WTC11 (cell line): ENCODE results near the gene MAP2K1. TPM values are rescaled to one million over a fixed set of nuclear protein-coding genes. Genes with fewer than 3 reads are reported as not detected.

Experiments used
- ATAC-seq: fragments of 200-7000 bp; cut with Tn5 transposase; 2 replicates; pipeline ENCODE4 v1.10.0; 2021; ENCODE audit warnings: mild to moderate bottlenecking, moderate library complexity
- CTCF ChIA-PET: fragments of 300-600 bp; sonication (Branson Sonifier 250); formaldehyde crosslinking; loops from one replicate; lab custom pipeline; 2021; ENCODE audit warnings: antibody characterized with exemption; lab: Charles Lee
- POLR2A ChIA-PET: fragments of 350-600 bp; sonication (Branson Sonifier 250); formaldehyde crosslinking; loops from one replicate; lab custom pipeline; 2021; ENCODE audit warnings: antibody characterized with exemption; lab: Charles Lee
- DNase-seq: peaks from one replicate; pipeline ENCODE4 v3.0.0; 2021; ENCODE audit warnings: low spot score
- H3K27ac Mint-ChIP-seq: 2 replicates; pipeline ENCODE4 v1.8.0; 2021; ENCODE audit warnings: mixed read lengths
- H3K27me3 Mint-ChIP-seq: 2 replicates; pipeline ENCODE4 v1.8.0; 2021; ENCODE audit warnings: low read depth, mild to moderate bottlenecking, moderate library complexity, mixed read lengths
- H3K36me3 Mint-ChIP-seq: 2 replicates; pipeline ENCODE4 v1.8.0; 2021; ENCODE audit warnings: mixed read lengths
- H3K4me1 Mint-ChIP-seq: 2 replicates; pipeline ENCODE4 v1.8.0; 2022; ENCODE audit warnings: mixed read lengths
- H3K4me3 Mint-ChIP-seq: 2 replicates; pipeline ENCODE4 v1.8.0; 2021; ENCODE audit warnings: mild to moderate bottlenecking, moderate library complexity, mixed read lengths
- H3K9me3 Mint-ChIP-seq: 2 replicates; pipeline ENCODE4 v1.8.0; 2021; ENCODE audit warnings: mixed read lengths
- ATF3 ChIP-seq: sonication (generic); formaldehyde crosslinking; conservative IDR thresholded peaks from 2 replicates; pipeline ENCODE4 v1.8.1; 2022; ENCODE audit warnings: mild to moderate bottlenecking, missing genetic modification reagents
- CDX4 ChIP-seq: fragments of 250-450 bp; sonication (Bioruptor Pico); IDR thresholded peaks from 2 replicates; pipeline ENCODE4 v1.9.0; 2021; ENCODE audit warnings: moderate library complexity, mild to moderate bottlenecking, inconsistent platforms, borderline replicate concordance
- CREB1 ChIP-seq: sonication (generic); formaldehyde crosslinking; IDR thresholded peaks from 2 replicates; pipeline ENCODE4 v1.8.0; 2023; ENCODE audit warnings: mild to moderate bottlenecking, missing genetic modification reagents
- GRHL2 ChIP-seq: fragments of 250-450 bp; sonication (Bioruptor Pico); IDR thresholded peaks from 2 replicates; pipeline ENCODE4 v1.8.0; 2022; ENCODE audit warnings: mild to moderate bottlenecking, moderate library complexity; ENCODE audit not compliant: insufficient replicate concordance, severe bottlenecking
- MXD4 ChIP-seq: fragments of 250-450 bp; sonication (Bioruptor Pico); IDR thresholded peaks from 2 replicates; pipeline ENCODE4 v1.8.0; 2021; ENCODE audit warnings: mild to moderate bottlenecking, moderate library complexity, borderline replicate concordance
- SOX15 ChIP-seq: fragments of 250-450 bp; sonication (Bioruptor Pico); IDR thresholded peaks from 2 replicates; pipeline ENCODE4 v1.9.0; 2021; ENCODE audit warnings: mild to moderate bottlenecking
- ZBTB43 ChIP-seq: sonication (generic); formaldehyde crosslinking; IDR thresholded peaks from 2 replicates; pipeline ENCODE4 v1.8.1; 2023; ENCODE audit warnings: mild to moderate bottlenecking, missing genetic modification reagents
- ZNF396 ChIP-seq: fragments of 250-450 bp; sonication (Bioruptor Pico); IDR thresholded peaks from 2 replicates; pipeline ENCODE4 v1.8.0; 2021; ENCODE audit warnings: mild to moderate bottlenecking, moderate library complexity, borderline replicate concordance
- total RNA-seq: library from RNA; stranded (reverse); gene quantifications from 3 replicates; pipeline ENCODE4 v1.2.3, GENCODE V29; 2021
- TF ChIP-seq, protein P1 (sequence below): sonication (generic); formaldehyde crosslinking; IDR thresholded peaks from 2 replicates; pipeline ENCODE4 v1.8.0; 2023; ENCODE audit warnings: missing genetic modification reagents, mild to moderate bottlenecking, borderline replicate concordance
- TF ChIP-seq, protein P2 (sequence below): sonication (generic); formaldehyde crosslinking; IDR thresholded peaks from 2 replicates; pipeline ENCODE4 v1.8.0; 2022; ENCODE audit warnings: mild to moderate bottlenecking, missing genetic modification reagents
- TF ChIP-seq, protein P3 (sequence below): sonication (generic); formaldehyde crosslinking; IDR thresholded peaks from 2 replicates; pipeline ENCODE4 v1.8.1; 2022; ENCODE audit warnings: mild to moderate bottlenecking, moderate library complexity, missing genetic modification reagents
- TF ChIP-seq, protein P4 (sequence below): fragments of 250-450 bp; sonication (Bioruptor Pico); IDR thresholded peaks from 2 replicates; pipeline ENCODE4 v1.9.0; 2021; ENCODE audit warnings: mild to moderate bottlenecking

The MAP2K1 gene
- total RNA-seq, 1 experiment from 2014 or later: 93.0 TPM

DNA sequence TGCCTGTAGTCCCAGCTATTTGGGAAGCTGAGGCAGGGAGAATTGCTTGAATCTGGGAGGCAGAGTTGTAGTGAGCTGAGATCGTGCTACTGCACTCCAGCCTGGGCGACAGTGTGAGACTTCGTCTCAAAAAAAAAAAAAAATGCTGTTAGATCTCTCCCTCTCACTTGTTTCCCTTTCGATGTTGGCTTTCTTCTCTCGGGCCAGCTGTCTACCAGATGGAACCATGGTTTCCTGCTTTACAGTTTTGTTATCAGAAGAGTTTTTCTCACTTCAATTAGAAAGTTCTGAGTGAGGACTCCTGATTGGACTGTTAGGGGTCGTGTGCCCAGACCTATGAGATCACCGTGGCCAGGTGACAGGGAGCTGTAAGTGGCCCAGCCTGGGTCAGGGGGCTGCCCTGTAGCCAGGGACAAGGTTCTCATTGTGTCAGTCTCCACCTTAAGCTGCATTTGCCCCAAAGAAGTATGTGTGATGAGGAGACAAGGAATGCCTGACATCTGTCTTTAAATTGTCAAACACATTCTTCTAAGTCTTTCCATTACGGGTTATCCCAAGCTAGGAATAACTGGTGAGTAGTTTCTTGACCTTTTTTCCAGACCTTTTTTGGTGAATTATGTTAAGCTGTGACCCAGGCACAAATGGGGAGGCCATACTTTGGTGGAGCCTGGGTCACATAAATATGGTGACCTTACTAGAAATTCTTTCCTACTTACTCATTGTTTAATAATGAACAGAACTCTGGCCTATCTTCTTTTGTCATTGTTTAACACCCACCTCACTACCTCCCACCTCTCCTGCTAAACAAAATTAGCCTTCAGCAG is 85.7 kb downstream of the MAP2K1 start:
- no peak for DNase-seq
- CTCF ChIA-PET: interaction anchor here (0.7 to 4.0 kb wide), 4 partner anchors 10 to 382 kb away, joined by 3 to 29 read pairs (median 4); partner anchors contain the start of gene SNAPC5
- 0 out of 2 replicates have a peak, but pooled peaks have one; percentile 4 for ATAC-seq
- Mint-ChIP-seq H3K4me3 (0 out of 2 replicates have a peak overlapping the region, but pooled peaks have one; percentile 12), H3K36me3 (peaks cover 9% of the 10 kb centered on the region), H3K4me1 (peaks cover 80% of the 10 kb centered on the region), H3K27me3 (no peaks in the 10 kb centered on the region), H3K9me3 (no peaks in the 10 kb centered on the region)
- no peak for TF ChIP-seq ZBTB43
- TF ChIP-seq ATF3 (CRISPR knock-in tag): no peak
- TF ChIP-seq, protein P1, sequence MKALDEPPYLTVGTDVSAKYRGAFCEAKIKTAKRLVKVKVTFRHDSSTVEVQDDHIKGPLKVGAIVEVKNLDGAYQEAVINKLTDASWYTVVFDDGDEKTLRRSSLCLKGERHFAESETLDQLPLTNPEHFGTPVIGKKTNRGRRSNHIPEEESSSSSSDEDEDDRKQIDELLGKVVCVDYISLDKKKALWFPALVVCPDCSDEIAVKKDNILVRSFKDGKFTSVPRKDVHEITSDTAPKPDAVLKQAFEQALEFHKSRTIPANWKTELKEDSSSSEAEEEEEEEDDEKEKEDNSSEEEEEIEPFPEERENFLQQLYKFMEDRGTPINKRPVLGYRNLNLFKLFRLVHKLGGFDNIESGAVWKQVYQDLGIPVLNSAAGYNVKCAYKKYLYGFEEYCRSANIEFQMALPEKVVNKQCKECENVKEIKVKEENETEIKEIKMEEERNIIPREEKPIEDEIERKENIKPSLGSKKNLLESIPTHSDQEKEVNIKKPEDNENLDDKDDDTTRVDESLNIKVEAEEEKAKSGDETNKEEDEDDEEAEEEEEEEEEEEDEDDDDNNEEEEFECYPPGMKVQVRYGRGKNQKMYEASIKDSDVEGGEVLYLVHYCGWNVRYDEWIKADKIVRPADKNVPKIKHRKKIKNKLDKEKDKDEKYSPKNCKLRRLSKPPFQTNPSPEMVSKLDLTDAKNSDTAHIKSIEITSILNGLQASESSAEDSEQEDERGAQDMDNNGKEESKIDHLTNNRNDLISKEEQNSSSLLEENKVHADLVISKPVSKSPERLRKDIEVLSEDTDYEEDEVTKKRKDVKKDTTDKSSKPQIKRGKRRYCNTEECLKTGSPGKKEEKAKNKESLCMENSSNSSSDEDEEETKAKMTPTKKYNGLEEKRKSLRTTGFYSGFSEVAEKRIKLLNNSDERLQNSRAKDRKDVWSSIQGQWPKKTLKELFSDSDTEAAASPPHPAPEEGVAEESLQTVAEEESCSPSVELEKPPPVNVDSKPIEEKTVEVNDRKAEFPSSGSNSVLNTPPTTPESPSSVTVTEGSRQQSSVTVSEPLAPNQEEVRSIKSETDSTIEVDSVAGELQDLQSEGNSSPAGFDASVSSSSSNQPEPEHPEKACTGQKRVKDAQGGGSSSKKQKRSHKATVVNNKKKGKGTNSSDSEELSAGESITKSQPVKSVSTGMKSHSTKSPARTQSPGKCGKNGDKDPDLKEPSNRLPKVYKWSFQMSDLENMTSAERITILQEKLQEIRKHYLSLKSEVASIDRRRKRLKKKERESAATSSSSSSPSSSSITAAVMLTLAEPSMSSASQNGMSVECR: no peak
- TF ChIP-seq, protein P2, sequence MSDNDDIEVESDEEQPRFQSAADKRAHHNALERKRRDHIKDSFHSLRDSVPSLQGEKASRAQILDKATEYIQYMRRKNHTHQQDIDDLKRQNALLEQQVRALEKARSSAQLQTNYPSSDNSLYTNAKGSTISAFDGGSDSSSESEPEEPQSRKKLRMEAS: no peak
- no peak for TF ChIP-seq ZNF396
- TF ChIP-seq GRHL2 (CRISPR knock-in tag): no peak
- TF ChIP-seq SOX15 (CRISPR knock-in tag): no peak
- TF ChIP-seq CDX4 (CRISPR knock-in tag): no peak
- TF ChIP-seq, protein P3, sequence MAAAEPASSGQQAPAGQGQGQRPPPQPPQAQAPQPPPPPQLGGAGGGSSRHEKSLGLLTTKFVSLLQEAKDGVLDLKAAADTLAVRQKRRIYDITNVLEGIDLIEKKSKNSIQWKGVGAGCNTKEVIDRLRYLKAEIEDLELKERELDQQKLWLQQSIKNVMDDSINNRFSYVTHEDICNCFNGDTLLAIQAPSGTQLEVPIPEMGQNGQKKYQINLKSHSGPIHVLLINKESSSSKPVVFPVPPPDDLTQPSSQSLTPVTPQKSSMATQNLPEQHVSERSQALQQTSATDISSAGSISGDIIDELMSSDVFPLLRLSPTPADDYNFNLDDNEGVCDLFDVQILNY (CRISPR knock-in tag): no peak
- TF ChIP-seq MXD4 (CRISPR knock-in tag): no peak
- TF ChIP-seq, protein P4, sequence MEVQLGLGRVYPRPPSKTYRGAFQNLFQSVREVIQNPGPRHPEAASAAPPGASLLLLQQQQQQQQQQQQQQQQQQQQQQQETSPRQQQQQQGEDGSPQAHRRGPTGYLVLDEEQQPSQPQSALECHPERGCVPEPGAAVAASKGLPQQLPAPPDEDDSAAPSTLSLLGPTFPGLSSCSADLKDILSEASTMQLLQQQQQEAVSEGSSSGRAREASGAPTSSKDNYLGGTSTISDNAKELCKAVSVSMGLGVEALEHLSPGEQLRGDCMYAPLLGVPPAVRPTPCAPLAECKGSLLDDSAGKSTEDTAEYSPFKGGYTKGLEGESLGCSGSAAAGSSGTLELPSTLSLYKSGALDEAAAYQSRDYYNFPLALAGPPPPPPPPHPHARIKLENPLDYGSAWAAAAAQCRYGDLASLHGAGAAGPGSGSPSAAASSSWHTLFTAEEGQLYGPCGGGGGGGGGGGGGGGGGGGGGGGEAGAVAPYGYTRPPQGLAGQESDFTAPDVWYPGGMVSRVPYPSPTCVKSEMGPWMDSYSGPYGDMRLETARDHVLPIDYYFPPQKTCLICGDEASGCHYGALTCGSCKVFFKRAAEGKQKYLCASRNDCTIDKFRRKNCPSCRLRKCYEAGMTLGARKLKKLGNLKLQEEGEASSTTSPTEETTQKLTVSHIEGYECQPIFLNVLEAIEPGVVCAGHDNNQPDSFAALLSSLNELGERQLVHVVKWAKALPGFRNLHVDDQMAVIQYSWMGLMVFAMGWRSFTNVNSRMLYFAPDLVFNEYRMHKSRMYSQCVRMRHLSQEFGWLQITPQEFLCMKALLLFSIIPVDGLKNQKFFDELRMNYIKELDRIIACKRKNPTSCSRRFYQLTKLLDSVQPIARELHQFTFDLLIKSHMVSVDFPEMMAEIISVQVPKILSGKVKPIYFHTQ (CRISPR knock-in tag): no peak
- no peak for TF ChIP-seq CREB1 (CRISPR knock-in tag)
- TF ChIP-seq, all 79 proteins: peak for 0
- peak overlapping the region; percentile 96 for H3K27ac Mint-ChIP-seq
- POLR2A ChIA-PET: interaction anchor here (0.7 to 1.6 kb wide), 4 partner anchors 25 to 293 kb away, joined by 3 to 4 read pairs (median 3); partner anchors contain the start of genes MAP2K1 and SNAPC5
